Pons (tissue), 1 donor: Measurements from ENCODE around the gene OR10A5.
"Not testable (repeated sequence)": the region's sequence is repeated elsewhere in the genome, so short reads cannot be mapped to it uniquely, and the experiment has no call there.

Experiments used
- DNase-seq: peaks from one replicate; pipeline ENCODE4 v3.0.0-alpha.2; 2016; ENCODE audit warnings: low spot score

The OR10A5 gene

GRCh38 chr11:6876325-6876724 lies 30.8 kb downstream of the OR10A5 start, which contains the start of gene OR10A4:
OR10A4 (plus strand) TSS chr11:6876625; CDS start chr11:6876648, 23 bp downstream.
- no peak for DNase-seq

GRCh38 chr11:6876914-6877313 lies 31.4 kb downstream of the OR10A5 start:
- DNase-seq: no peak

GRCh38 chr11:6882751-6883150 lies 37.3 kb downstream of the OR10A5 start:
- no peak for DNase-seq

- DNase-seq: not testable (repeated sequence)
Measured at GRCh38 chr11:6887711-6888110, 42.2 kb downstream of the OR10A5 start.

- no peak for DNase-seq
Measured at GRCh38 chr11:6888830-6889229, 43.3 kb downstream of the OR10A5 start.

GRCh38 chr11:6889835-6890234 lies 44.4 kb downstream of the OR10A5 start:
- no peak for DNase-seq

- DNase-seq: no peak
Measured at GRCh38 chr11:6892400-6892799, 46.9 kb downstream of the OR10A5 start, which contains the start of gene OR2D2. OR2D2 (minus strand) TSS chr11:6892500; CDS start chr11:6892500, 0 bp downstream.

- no peak for DNase-seq
Measured at GRCh38 chr11:6894097-6894496, 48.6 kb downstream of the OR10A5 start.

- DNase-seq: no peak
Measured at GRCh38 chr11:6895010-6895409, 49.5 kb downstream of the OR10A5 start.
